Gastroesophageal sphincter (tissue), 3 donors: Measurements from ENCODE around the gene AADACL2.

Experiments used
- POLR2A ChIP-seq, 2 donors: fragments of 450-650 bp; IDR thresholded peaks; one replicate each; pipeline ENCODE4 v1.6.1; 2017; ENCODE audit warnings: antibody characterized with exemption in 2 of 2, mild to moderate bottlenecking in 2 of 2, moderate library complexity in 1 of 2
- TF ChIP-seq, protein P1 (sequence below), 4 experiments: fragments of 200-600 bp in 2 of 4; fragments of 450-650 bp in 2 of 4; sonication (generic) in 1 of 4; IDR thresholded peaks; one replicate each; pipeline ENCODE4 v1.5.1; 2017 to 2019; ENCODE audit warnings: antibody characterized with exemption in 4 of 4, mild to moderate bottlenecking in 2 of 4, moderate library complexity in 2 of 4

DNA sequence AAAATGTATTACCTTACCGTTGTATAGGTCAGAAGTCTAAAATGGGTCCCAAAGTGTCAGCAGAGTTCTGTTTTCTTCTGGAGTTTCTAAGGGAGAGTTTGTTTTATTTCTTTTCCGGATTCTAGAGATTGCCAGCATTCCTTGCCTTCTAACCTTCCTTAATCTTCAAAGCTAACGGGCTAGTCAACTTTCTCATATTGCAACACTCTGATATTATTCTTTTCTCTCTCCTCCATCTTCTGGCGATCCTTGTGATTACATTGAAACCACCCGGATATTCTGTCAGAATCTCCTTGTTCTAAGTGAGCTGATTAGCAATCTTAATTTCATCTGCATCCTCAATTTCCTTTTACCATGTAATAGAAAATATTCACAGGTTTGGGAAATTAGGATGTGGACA lies 36.2 kb upstream of the AADACL2 start:
- TF ChIP-seq, protein P1, sequence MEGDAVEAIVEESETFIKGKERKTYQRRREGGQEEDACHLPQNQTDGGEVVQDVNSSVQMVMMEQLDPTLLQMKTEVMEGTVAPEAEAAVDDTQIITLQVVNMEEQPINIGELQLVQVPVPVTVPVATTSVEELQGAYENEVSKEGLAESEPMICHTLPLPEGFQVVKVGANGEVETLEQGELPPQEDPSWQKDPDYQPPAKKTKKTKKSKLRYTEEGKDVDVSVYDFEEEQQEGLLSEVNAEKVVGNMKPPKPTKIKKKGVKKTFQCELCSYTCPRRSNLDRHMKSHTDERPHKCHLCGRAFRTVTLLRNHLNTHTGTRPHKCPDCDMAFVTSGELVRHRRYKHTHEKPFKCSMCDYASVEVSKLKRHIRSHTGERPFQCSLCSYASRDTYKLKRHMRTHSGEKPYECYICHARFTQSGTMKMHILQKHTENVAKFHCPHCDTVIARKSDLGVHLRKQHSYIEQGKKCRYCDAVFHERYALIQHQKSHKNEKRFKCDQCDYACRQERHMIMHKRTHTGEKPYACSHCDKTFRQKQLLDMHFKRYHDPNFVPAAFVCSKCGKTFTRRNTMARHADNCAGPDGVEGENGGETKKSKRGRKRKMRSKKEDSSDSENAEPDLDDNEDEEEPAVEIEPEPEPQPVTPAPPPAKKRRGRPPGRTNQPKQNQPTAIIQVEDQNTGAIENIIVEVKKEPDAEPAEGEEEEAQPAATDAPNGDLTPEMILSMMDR (IDR thresholded peaks at IDR 0.05): no peak
- no peak for TF ChIP-seq POLR2A (IDR thresholded peaks at IDR 0.05)
